ENCODE data around the gene TGFB2.

DNA sequence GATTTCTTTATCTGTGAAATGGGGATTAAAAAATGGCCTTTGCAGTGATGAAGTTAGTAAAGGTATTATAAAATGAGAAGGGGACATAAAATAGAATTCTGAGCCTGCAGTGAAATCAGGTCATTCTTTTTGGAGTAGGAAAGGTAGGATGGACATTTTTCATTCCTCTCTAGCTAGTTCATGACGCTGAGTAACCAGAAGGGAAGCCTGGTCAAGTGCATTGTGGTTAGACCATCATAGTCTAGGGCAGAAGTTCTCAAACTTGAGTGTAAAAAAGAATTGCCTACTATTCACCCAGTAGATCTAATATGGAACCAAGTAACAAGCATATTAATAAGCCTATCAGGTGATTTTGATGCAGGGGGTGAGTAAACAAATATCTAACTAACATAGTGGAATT, 50.8 kb downstream of the TGFB2 start:
- TF ChIP-seq, protein P1, sequence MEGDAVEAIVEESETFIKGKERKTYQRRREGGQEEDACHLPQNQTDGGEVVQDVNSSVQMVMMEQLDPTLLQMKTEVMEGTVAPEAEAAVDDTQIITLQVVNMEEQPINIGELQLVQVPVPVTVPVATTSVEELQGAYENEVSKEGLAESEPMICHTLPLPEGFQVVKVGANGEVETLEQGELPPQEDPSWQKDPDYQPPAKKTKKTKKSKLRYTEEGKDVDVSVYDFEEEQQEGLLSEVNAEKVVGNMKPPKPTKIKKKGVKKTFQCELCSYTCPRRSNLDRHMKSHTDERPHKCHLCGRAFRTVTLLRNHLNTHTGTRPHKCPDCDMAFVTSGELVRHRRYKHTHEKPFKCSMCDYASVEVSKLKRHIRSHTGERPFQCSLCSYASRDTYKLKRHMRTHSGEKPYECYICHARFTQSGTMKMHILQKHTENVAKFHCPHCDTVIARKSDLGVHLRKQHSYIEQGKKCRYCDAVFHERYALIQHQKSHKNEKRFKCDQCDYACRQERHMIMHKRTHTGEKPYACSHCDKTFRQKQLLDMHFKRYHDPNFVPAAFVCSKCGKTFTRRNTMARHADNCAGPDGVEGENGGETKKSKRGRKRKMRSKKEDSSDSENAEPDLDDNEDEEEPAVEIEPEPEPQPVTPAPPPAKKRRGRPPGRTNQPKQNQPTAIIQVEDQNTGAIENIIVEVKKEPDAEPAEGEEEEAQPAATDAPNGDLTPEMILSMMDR (IDR thresholded peaks at IDR 0.05): no peak
- no peak for TF ChIP-seq EP300 (IDR thresholded peaks at IDR 0.05)

Data from stomach (tissue), 4 donors.